ENCODE data around the gene RBMS3. TPM values are rescaled to one million over a fixed set of nuclear protein-coding genes. Genes with fewer than 3 reads are reported as not detected.
"Not testable (repeated sequence)": the region's sequence is repeated elsewhere in the genome, so short reads cannot be mapped to it uniquely, and the experiment has no call there.

RBMS3 gene
- polyA plus RNA-seq (2013) = 10.5 and 10.8 TPM in 2 replicates

DNA sequence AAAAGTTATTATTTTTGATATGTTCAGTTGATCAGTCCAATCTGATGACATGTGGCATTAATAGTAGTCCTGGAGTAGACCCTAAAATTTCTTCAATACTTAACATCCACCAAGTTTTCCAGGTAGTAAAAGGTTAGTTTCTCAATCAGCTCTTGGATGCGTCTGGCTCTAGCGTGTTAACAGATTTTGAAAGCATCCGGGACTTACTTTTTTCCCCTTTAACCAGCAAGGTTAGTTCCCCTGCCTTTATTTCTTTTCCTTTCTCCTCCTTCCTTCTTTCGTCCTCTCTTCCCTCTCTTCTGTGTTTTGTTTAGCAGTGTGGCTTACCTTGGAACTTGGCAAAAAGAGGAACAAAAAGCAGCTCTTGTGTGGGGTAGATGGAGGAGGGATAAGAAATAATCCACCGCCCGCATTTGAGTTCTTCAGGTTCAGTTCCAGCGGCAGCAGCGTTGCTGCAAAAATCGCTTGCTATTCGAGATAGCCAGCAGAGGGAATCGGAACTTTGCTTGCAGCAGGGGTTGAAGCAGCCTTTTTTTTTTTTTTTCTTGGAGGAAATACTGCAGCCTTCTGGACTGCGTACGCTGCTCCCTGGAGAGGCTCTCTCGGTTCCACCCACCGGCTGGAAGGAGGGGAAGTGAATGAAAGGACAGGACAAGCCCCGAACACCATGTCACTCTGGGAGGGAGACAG, at the start of gene RBMS3:
TSS of gene RBMS3 (plus strand) at position 668 of the 690 bp plus-strand sequence.
- DNase-seq = peak; percentile 72 to 88
- Histone ChIP-seq H2BK12ac (ENCODE audit: low read length) (peak within 1 kb of the TSS; percentile 87), H3K4ac (ENCODE audit: low read depth, low read length) (peak within 1 kb of the TSS; percentile 64), H4K8ac (ENCODE audit: low read depth, low read length) (peak within 1 kb of the TSS; percentile 73), H3K79me2 (ENCODE audit: control insufficient read depth, insufficient read depth, low read length, poor library complexity) (peaks cover 3% of the 10 kb centered on the region), H3K4me3 (ENCODE audit: low read depth, low read length) (peak within 1 kb of the TSS; percentile 75), H2BK5ac (ENCODE audit: low read depth, low read length, poor library complexity) (peak within 1 kb of the TSS; percentile 95), H3K79me1 (ENCODE audit: low read length) (peaks cover 19% of the 10 kb centered on the region), H3K14ac (ENCODE audit: low read length) (peak within 1 kb of the TSS; percentile 79), H2AFZ (ENCODE audit: insufficient read depth, low read length, poor library complexity) (no peak within 1 kb of the TSS), H3K23ac (ENCODE audit: low read length) (no peak within 1 kb of the TSS), H3K9me3 (ENCODE audit: insufficient read depth, low read depth, low read length) (no peaks in the 10 kb centered on the region), H3K9ac (ENCODE audit: low read length) (peak within 1 kb of the TSS; percentile 50), H4K91ac (ENCODE audit: low read depth, low read length) (peak within 1 kb of the TSS; percentile 73), H3K27ac (ENCODE audit: low read depth, low read length) (peak within 1 kb of the TSS; percentile 94), H3K18ac (ENCODE audit: low read length) (no peak within 1 kb of the TSS), H3K36me3 (ENCODE audit: control insufficient read depth in 1 of 2, insufficient read depth in 2 of 2, low read length in 2 of 2) (no peaks in the 10 kb centered on the region), H3K4me1 (ENCODE audit: control insufficient read depth in 1 of 2, insufficient read depth in 2 of 2, low read length in 2 of 2) (peaks cover 3 to 6% of the 10 kb centered on the region in 2 experiments), H3K4me2 (ENCODE audit: low read length) (peak within 1 kb of the TSS; percentile 74), H4K12ac (ENCODE audit: low read depth, low read length) (peak within 1 kb of the TSS; percentile 54), H3K27me3 (ENCODE audit: insufficient read depth, low read length) (no peaks in the 10 kb centered on the region), H2BK120ac (ENCODE audit: insufficient read depth, low read length, poor library complexity) (peak within 1 kb of the TSS; percentile 90), H2AK5ac (ENCODE audit: low read length) (peak within 1 kb of the TSS; percentile 79)
- WGBS (ENCODE audit: extremely low coverage, insufficient coverage, insufficient read length) = no CpG with 5 or more reads among the region's 16 CpGs

DNA sequence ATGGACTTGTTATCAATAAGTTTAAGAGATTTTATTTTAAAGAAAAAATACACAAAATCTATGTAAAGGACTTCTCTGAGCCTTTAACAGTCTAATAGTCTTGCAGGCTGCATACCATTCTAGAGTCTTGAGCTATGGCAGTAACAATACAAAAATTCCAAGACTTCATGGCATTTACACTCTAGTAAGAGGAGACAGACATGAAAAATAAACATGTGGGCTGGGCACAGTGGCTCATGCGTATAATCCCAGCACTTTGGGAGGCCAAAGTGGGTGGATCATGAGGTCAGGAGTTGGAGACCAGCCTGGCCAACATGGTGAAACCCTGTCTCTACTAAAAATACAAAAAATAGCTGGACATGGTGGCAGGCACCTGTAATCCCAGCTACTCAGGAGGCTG, 47.7 kb upstream of the RBMS3 start:
- H3K27me3 ChIP-seq (ENCODE audit: insufficient read depth, low read length); H3K4ac ChIP-seq (ENCODE audit: low read depth, low read length); H2AFZ ChIP-seq (ENCODE audit: insufficient read depth, low read length, poor library complexity); H2BK120ac ChIP-seq (ENCODE audit: insufficient read depth, low read length, poor library complexity); H3K79me2 ChIP-seq (ENCODE audit: control insufficient read depth, insufficient read depth, low read length, poor library complexity); H3K14ac ChIP-seq (ENCODE audit: low read length); H3K36me3 ChIP-seq (ENCODE audit: control insufficient read depth in 1 of 2, insufficient read depth in 2 of 2, low read length in 2 of 2); H3K9ac ChIP-seq (ENCODE audit: low read length); H4K12ac ChIP-seq (ENCODE audit: low read depth, low read length); H3K4me2 ChIP-seq (ENCODE audit: low read length); H2BK5ac ChIP-seq (ENCODE audit: low read depth, low read length, poor library complexity); H4K8ac ChIP-seq (ENCODE audit: low read depth, low read length); H4K91ac ChIP-seq (ENCODE audit: low read depth, low read length); H2AK5ac ChIP-seq (ENCODE audit: low read length); H3K79me1 ChIP-seq (ENCODE audit: low read length); H3K27ac ChIP-seq (ENCODE audit: low read depth, low read length); H3K4me3 ChIP-seq (ENCODE audit: low read depth, low read length); H3K9me3 ChIP-seq (ENCODE audit: insufficient read depth, low read depth, low read length); H3K18ac ChIP-seq (ENCODE audit: low read length); H2BK12ac ChIP-seq (ENCODE audit: low read length); H3K23ac ChIP-seq (ENCODE audit: low read length); H3K4me1 ChIP-seq (ENCODE audit: control insufficient read depth in 1 of 2, insufficient read depth in 2 of 2, low read length in 2 of 2): not testable (repeated sequence)
- WGBS (ENCODE audit: extremely low coverage, insufficient coverage, insufficient read length) = no CpG with 5 or more reads among the region's 1 CpG
- DNase-seq = peak; percentile 31 to 80

DNA sequence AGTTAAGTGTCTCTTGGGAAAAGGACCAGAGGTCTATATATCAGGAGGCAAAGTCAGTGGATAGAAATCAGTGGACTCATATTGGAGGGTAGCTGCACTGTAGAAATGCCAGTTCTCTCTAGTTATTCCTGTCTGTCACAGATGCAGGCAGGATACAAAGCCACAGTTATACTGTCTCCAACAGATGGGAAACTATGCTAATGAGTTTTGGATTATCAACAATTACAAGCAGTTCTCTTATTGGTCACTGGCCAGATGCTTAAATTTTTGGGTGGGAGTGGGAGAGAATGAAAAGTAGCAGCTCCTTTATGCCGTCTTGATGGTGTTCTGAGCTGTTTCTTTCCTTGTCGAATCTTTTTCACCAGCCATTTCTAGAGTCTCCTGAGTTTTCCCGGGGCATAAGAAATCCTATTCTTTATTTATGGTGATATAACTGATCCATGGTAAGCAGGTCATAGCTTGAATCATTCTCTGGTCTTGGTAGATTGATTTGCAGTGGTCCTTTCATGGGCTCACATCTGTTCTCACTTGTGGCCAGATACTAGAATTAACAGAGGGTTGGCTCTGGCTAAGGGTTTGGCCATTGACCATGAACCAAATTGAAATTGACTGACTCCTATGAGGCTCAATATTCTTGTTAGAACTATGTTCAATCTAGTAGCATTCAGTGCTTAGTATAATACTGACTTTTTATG, 44.6 kb upstream of the RBMS3 start:
- Histone ChIP-seq H3K27me3 (ENCODE audit: insufficient read depth, low read length) (no peaks in the 10 kb centered on the region), H3K14ac (ENCODE audit: low read length) (no peak overlapping the region), H2BK120ac (ENCODE audit: insufficient read depth, low read length, poor library complexity) (no peak overlapping the region), H3K79me2 (ENCODE audit: control insufficient read depth, insufficient read depth, low read length, poor library complexity) (no peaks in the 10 kb centered on the region), H4K8ac (ENCODE audit: low read depth, low read length) (no peak overlapping the region), H3K9ac (ENCODE audit: low read length) (no peak overlapping the region), H3K4ac (ENCODE audit: low read depth, low read length) (no peak overlapping the region), H3K79me1 (ENCODE audit: low read length) (peaks cover 4% of the 10 kb centered on the region), H2BK12ac (ENCODE audit: low read length) (no peak overlapping the region), H2AFZ (ENCODE audit: insufficient read depth, low read length, poor library complexity) (no peak overlapping the region), H3K9me3 (ENCODE audit: insufficient read depth, low read depth, low read length) (peaks cover 3% of the 10 kb centered on the region), H3K18ac (ENCODE audit: low read length) (no peak overlapping the region), H3K23ac (ENCODE audit: low read length) (no peak overlapping the region), H3K4me1 (ENCODE audit: control insufficient read depth in 1 of 2, insufficient read depth in 2 of 2, low read length in 2 of 2) (peaks cover 2 to 4% of the 10 kb centered on the region in 2 experiments), H2BK5ac (ENCODE audit: low read depth, low read length, poor library complexity) (no peak overlapping the region), H3K36me3 (ENCODE audit: control insufficient read depth in 1 of 2, insufficient read depth in 2 of 2, low read length in 2 of 2) (no peaks in the 10 kb centered on the region), H2AK5ac (ENCODE audit: low read length) (no peak overlapping the region), H3K4me2 (ENCODE audit: low read length) (no peak overlapping the region), H3K27ac (ENCODE audit: low read depth, low read length) (no peak overlapping the region), H4K12ac (ENCODE audit: low read depth, low read length) (no peak overlapping the region), H4K91ac (ENCODE audit: low read depth, low read length) (no peak overlapping the region), H3K4me3 (ENCODE audit: low read depth, low read length) (no peak overlapping the region)
- DNase-seq = no peak
- WGBS (ENCODE audit: extremely low coverage, insufficient coverage, insufficient read length) = no CpG with 5 or more reads among the region's 3 CpGs

DNA sequence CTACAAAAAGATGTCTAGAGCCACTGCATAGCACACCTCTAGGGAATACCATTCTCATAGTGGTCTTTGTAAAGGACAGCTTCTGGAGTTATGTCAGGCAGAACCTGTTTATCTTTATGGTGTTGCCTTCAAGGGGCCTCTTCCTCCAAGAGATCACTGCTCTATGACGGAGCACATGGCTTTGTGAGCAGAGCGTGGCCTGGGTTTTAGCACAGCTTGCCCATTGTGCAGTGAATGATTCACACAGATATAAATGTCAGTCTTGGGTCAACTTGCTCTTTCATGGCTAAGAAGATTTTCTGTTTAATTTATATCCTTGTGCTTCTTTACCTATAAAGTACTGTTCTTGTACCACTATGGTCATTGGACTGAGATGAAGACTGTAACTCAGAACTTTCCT, 41.5 kb upstream of the RBMS3 start:
- H3K9ac ChIP-seq (ENCODE audit: low read length) = no peak overlapping the region
- H3K36me3 ChIP-seq (ENCODE audit: control insufficient read depth in 1 of 2, insufficient read depth in 2 of 2, low read length in 2 of 2) = no peaks in the 10 kb centered on the region
- peaks cover 3% of the 10 kb centered on the region for H3K79me1 ChIP-seq (ENCODE audit: low read length)
- H3K18ac ChIP-seq (ENCODE audit: low read length) = no peak overlapping the region
- H3K9me3 ChIP-seq (ENCODE audit: insufficient read depth, low read depth, low read length) = peaks cover 3% of the 10 kb centered on the region
- H3K79me2 ChIP-seq (ENCODE audit: control insufficient read depth, insufficient read depth, low read length, poor library complexity) = no peaks in the 10 kb centered on the region
- H3K4me3 ChIP-seq (ENCODE audit: low read depth, low read length) = no peak overlapping the region
- no peak overlapping the region for H2BK120ac ChIP-seq (ENCODE audit: insufficient read depth, low read length, poor library complexity)
- H3K27me3 ChIP-seq (ENCODE audit: insufficient read depth, low read length) = no peaks in the 10 kb centered on the region
- no peak for DNase-seq
- no CpG with 5 or more reads among the region's 2 CpGs for WGBS (ENCODE audit: extremely low coverage, insufficient coverage, insufficient read length)
- no peak overlapping the region for H3K27ac ChIP-seq (ENCODE audit: low read depth, low read length)
- H3K4me2 ChIP-seq (ENCODE audit: low read length) = no peak overlapping the region
- no peak overlapping the region for H4K12ac ChIP-seq (ENCODE audit: low read depth, low read length)
- H3K4ac ChIP-seq (ENCODE audit: low read depth, low read length) = no peak overlapping the region
- H3K14ac ChIP-seq (ENCODE audit: low read length) = no peak overlapping the region
- H2AFZ ChIP-seq (ENCODE audit: insufficient read depth, low read length, poor library complexity) = no peak overlapping the region
- H3K23ac ChIP-seq (ENCODE audit: low read length) = no peak overlapping the region
- H2BK5ac ChIP-seq (ENCODE audit: low read depth, low read length, poor library complexity) = no peak overlapping the region
- no peak overlapping the region for H2AK5ac ChIP-seq (ENCODE audit: low read length)
- peaks cover 2 to 4% of the 10 kb centered on the region in 2 experiments for H3K4me1 ChIP-seq (ENCODE audit: control insufficient read depth in 1 of 2, insufficient read depth in 2 of 2, low read length in 2 of 2)
- no peak overlapping the region for H4K8ac ChIP-seq (ENCODE audit: low read depth, low read length)
- H2BK12ac ChIP-seq (ENCODE audit: low read length) = no peak overlapping the region
- H4K91ac ChIP-seq (ENCODE audit: low read depth, low read length) = no peak overlapping the region
